Fibroblast of mammary gland (primary cell): ENCODE results near the gene ADI1.

Source experiments
- DNase-seq: peaks from one replicate; pipeline ENCODE4 v3.0.0-alpha.2; 2010; ENCODE audit warnings: low read depth
- H3K4me3 ChIP-seq: 2 replicates; pipeline ENCODE4 v1.5.1; 2011; ENCODE audit warnings: low read depth, mild to moderate bottlenecking, low read length, moderate library complexity; ENCODE audit not compliant: control insufficient read depth
- TF ChIP-seq, protein P1 (sequence below): conservative IDR thresholded peaks from 2 replicates; pipeline ENCODE4 v1.5.1; 2011; ENCODE audit warnings: low read depth, low read length, inconsistent platforms; ENCODE audit not compliant: control insufficient read depth, insufficient read depth

The ADI1 gene

DNA sequence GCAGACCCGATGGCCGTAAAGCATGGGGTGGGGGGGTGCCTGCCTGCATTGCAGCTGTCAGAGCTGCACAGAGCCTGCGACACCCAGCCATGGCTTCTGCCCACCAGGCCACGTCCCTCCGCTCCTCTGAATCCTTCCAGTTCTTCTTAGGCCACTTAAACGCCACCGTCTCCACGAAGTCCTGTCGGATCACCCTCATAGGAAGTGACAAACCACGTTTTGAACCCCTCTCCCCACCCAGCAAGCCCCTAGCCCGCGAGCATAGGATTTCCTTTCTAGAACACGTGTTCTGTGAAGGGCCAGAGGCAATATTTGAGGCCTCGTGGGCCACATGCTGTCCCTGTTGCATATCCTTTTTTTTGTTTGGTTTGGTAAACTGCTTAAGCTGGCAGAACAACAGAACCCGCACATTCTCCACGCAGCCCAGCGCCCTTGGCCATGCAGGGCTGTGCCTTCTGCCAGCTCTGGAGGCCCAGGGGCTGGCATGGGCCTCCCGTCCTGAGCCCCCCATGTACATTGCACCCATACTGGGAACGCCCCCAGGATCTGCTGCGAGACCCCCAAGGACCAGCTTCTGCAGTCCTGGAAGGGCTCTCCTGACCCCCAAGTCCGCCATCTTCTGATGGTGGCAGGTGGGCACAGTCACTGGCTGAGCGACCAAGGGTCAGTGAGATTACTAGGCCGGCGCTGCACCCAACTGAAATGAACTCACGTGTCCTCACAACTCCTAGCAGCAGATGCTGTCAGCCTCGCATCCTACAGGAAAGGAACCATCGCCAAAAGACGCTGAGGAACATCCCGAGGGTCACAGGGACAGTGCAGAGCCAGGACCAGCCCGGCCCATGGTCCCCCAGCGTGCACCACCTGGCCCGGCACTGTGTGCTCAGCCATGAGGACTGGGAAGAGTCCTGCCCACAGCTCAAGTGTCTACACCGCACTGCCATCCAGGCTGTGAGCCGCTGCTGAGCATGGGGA is 35.1 kb downstream of the ADI1 start:
- no peak for DNase-seq
- TF ChIP-seq, protein P1, sequence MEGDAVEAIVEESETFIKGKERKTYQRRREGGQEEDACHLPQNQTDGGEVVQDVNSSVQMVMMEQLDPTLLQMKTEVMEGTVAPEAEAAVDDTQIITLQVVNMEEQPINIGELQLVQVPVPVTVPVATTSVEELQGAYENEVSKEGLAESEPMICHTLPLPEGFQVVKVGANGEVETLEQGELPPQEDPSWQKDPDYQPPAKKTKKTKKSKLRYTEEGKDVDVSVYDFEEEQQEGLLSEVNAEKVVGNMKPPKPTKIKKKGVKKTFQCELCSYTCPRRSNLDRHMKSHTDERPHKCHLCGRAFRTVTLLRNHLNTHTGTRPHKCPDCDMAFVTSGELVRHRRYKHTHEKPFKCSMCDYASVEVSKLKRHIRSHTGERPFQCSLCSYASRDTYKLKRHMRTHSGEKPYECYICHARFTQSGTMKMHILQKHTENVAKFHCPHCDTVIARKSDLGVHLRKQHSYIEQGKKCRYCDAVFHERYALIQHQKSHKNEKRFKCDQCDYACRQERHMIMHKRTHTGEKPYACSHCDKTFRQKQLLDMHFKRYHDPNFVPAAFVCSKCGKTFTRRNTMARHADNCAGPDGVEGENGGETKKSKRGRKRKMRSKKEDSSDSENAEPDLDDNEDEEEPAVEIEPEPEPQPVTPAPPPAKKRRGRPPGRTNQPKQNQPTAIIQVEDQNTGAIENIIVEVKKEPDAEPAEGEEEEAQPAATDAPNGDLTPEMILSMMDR = no peak
- no peak overlapping the region for H3K4me3 ChIP-seq

- TF ChIP-seq, protein P1 = no peak
- peak; percentile 98 for DNase-seq
- H3K4me3 ChIP-seq = no peak overlapping the region
Observed at GRCh38 chr2:3483227-3483985, 35.9 kb downstream of the ADI1 start.

- DNase-seq = no peak
- TF ChIP-seq, protein P1 = no peak
- no peak overlapping the region for H3K4me3 ChIP-seq
Observed at GRCh38 chr2:3482363-3482821, 36.9 kb downstream of the ADI1 start.

- no peak overlapping the region for H3K4me3 ChIP-seq
- no peak for DNase-seq
- TF ChIP-seq, protein P1 = no peak
Observed at GRCh38 chr2:3481736-3482362, 37.5 kb downstream of the ADI1 start.

DNA sequence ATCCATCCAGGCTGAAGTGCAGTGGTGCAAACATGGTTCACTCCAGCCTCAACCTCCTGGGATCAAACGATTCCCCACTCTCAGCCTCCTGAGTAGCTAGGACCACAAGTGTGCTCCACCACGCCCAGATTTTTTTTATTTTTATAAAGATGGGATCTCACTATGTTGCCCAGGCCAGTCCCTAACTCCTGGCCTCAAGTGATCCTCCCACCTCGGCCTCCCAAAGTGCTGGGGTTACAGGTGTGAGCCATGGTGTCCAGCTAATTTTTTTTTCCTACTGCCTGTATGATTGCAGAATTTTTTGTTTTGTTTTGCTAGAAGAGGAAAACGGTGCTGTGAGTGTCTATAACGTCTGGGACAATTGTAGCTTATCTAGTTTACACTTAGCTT is 38.3 kb downstream of the ADI1 start:
- TF ChIP-seq, protein P1 = no peak
- no peak for DNase-seq
- H3K4me3 ChIP-seq = no peak overlapping the region

GRCh38 chr2:3480352-3481010 is 38.9 kb downstream of the ADI1 start:
- no peak for DNase-seq
- TF ChIP-seq, protein P1 = no peak
- no peak overlapping the region for H3K4me3 ChIP-seq
